Activated CD4-positive, alpha-beta T cell treated with anti-CD3 and anti-CD28 coated beads for 24 hours (primary cell): ENCODE data around the gene C3orf20.
A peak's percentile ranks its signal among the peaks of the same experiment; 100 is the strongest.

Source experiments
- DNase-seq, 2 donors: peaks; one replicate each; pipeline ENCODE4 v3.0.0-alpha.2; 2020; ENCODE audit warnings: low read depth in 2 of 2

Gene C3orf20

GRCh38 chr3:14674841-14675240 is at the start of gene C3orf20:
C3orf20 (plus strand) TSS chr3:14675141; CDS start chr3:14682714, 7,573 bp downstream.
- no peak for DNase-seq

- no peak for DNase-seq
Observed at GRCh38 chr3:14625443-14625842, 49.5 kb upstream of the C3orf20 start.

GRCh38 chr3:14627815-14628214 is 47.1 kb upstream of the C3orf20 start:
- no peak for DNase-seq

- no peak for DNase-seq
Observed at GRCh38 chr3:14628406-14628805, 46.5 kb upstream of the C3orf20 start.

DNA sequence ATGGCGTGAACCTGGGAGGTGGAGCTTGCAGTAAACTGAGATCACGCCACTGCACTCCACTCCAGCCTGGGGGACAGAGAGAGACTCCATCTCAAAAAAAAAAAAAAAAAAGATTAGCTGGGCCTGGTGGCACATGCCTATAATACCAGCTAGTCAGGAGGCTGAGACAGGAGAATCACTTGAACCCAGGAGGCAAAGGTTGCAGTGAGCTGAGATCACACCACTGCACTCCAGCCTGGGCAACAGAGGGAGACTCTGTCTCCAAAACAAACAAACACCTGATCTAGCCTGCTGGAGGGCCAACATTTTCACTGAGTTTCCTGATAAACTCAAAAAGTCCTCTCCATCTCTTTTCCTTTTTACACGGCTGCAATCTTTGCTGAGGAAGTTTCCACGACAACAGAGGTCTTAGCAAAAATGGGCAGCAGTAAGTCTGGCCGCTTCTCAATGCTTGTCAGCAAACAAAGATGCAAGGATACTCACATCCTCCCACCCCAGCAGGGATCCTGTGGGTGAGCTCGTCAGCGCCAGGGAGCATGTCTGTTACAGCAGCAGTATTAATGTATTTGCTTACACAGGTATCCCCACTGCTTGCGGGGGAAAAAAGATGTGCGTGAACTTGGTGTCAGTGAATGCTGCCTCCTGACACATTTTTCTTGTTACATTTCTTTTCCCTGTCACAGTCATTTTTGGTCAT is 44.4 kb upstream of the C3orf20 start:
- no peak for DNase-seq

- DNase-seq, result no peak
Observed at GRCh38 chr3:14631101-14631497, 43.8 kb upstream of the C3orf20 start.

- DNase-seq, result no peak
Observed at GRCh38 chr3:14631687-14632441, 43.1 kb upstream of the C3orf20 start.

GRCh38 chr3:14632442-14632930 is 42.5 kb upstream of the C3orf20 start:
- DNase-seq, result no peak

DNA sequence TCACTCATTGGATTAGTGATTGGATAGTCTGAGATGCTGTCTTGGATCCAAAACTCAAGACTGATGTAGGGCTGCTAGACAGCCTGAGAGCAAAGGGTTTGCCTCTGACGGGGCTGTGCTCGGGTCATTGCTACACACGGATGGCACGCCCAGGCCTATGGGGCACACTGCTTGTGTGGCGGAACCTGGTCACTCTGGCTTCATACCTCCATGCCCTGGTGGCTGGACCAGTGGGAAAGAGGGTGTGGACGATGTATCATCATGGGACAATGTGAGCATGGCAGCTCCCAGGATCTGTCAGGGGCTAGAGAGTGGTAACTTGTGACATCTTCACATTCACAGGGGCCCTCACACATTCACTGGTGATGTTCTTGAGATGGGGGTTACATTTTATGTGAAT is 41.5 kb upstream of the C3orf20 start:
- DNase-seq, result no peak

DNA sequence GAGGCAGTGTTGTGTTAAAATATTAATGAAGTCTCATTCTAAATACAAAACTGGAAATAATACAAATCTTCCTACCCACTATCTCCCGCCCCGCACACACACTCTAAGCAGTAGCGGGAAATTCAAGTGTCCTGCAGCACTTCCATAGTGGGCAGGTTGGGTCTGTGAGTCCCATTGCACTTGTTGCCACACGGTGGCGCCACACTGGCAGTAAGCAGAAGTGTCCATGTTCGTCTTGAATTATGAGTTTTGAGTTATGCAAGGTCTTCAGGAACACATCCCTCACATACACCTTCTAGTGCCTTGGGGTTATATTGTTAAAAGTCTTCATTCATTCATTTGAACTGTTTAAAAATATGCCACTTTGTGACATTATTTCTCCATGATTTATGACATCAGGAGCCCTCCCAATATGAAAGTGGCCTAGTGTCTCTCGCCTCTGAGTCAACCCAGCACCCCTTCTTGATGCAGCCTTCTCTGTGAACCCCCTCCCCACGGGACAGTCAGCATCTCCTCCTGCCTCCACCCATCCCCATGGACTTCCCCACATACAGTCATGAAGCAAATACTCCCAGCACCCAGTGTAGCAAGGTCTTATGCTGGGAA is 41.0 kb upstream of the C3orf20 start:
- DNase-seq, result peak; percentile 31 to 40

- no peak for DNase-seq
Observed at GRCh38 chr3:14634763-14635400, 40.1 kb upstream of the C3orf20 start.

DNA sequence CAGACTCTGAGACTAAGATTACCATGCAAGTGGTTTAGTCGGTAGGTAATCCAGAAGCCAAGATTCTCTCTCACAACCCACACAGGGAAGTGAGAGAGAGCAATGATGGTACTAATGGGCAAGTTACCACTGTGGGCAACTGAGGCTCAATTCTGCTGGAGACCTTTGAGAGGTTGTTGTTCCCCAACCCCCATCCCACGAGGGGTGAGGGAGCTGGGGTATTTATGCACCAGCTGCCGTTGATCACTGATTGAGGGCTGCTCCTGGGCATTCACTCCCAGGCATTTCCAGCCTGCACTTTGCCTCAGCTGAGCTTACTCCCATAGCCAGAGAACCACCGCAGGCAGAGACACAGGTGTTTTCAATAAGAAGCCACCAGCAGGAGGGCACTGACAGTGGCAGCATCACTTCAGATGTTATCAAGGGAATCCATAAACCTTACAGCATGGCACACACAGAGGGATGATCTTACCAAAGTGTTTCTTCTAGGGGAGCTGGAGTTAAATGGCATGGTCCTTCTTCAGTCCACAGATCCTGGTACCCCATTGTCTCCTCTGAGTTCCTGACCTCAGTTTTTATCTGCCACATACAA is 38.3 kb upstream of the C3orf20 start:
- no peak for DNase-seq

- no peak for DNase-seq
Observed at GRCh38 chr3:14640157-14640562, 34.8 kb upstream of the C3orf20 start.

- no peak for DNase-seq
Observed at GRCh38 chr3:14640734-14641133, 34.2 kb upstream of the C3orf20 start.

DNA sequence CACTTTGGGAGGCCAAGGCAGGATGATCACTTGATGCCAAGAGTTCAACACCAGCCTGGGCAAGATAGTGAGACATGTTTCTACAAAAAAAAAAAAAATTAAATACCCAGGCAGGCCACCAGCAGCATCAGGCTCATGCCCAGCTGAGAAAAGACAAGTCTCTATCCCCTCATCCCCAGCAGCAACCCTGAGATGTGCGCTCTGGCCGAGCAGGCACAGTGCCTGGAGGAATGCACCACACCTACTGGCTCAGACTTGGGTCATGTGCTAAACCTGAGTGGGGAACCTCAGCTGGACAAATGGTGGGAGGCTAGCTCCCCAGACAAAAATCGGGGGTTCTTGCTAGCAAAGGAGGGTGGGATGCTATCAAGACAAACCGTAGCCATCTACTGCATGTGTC is 33.6 kb upstream of the C3orf20 start:
- no peak for DNase-seq

DNA sequence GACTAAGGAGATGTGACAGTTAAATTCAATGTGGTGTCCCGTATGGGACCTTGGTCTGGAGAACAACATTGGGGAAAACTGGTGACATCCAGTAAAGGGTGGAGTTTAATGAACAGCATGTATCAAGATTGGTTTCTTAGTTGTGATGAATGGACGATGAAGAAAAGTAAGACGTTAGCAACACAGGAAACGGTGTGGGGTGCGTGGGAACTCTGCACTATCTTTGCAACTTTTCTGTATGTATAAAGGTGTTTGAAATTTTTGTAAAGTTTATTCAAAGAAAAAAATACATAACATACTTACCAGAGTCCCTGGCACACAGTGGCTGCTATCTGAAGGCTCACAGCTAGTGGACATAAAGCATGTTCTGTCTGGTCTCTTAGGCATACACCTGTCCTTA is 29.5 kb upstream of the C3orf20 start:
- no peak for DNase-seq

- DNase-seq, result no peak
Observed at GRCh38 chr3:14646131-14646573, 28.8 kb upstream of the C3orf20 start.

DNA sequence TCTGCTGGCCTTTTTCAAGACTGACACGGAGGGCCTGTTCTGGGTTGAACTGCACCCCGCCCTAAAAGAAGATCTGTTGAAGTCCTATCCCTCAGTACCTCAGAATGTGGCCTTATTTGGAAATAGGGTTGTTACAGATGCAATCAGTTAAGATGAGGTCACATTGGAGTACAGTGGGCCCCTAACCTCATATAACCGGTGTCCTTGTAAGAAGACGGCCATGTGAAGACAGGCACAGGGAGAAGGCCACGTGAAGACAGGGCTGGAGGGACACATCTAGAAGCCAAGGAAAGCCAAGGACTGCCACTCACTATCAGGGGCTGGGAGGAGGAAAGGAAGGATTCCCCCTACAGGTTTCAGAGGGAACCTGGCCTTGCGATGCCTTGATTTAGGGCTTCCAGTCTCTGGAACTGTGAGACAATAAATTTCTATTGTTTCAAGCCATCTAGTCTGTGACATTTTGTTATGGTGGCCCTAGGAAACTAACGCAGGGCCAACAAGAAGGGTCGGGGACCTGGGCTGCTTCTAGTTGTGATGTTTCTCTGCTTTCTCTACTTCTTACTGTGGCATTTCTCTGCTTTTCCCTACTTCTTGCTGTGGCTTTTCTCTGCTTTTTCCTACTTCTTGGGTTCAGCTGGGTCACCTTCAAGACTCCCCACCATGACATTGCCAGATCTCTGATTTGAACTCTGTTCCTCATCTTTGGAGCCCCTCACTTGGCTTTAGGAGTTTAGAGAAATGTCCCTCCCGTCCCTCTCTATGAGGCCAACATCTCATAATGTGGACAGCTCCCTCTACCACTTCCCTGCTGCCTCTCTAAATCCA is 28.1 kb upstream of the C3orf20 start:
- no peak for DNase-seq

DNA sequence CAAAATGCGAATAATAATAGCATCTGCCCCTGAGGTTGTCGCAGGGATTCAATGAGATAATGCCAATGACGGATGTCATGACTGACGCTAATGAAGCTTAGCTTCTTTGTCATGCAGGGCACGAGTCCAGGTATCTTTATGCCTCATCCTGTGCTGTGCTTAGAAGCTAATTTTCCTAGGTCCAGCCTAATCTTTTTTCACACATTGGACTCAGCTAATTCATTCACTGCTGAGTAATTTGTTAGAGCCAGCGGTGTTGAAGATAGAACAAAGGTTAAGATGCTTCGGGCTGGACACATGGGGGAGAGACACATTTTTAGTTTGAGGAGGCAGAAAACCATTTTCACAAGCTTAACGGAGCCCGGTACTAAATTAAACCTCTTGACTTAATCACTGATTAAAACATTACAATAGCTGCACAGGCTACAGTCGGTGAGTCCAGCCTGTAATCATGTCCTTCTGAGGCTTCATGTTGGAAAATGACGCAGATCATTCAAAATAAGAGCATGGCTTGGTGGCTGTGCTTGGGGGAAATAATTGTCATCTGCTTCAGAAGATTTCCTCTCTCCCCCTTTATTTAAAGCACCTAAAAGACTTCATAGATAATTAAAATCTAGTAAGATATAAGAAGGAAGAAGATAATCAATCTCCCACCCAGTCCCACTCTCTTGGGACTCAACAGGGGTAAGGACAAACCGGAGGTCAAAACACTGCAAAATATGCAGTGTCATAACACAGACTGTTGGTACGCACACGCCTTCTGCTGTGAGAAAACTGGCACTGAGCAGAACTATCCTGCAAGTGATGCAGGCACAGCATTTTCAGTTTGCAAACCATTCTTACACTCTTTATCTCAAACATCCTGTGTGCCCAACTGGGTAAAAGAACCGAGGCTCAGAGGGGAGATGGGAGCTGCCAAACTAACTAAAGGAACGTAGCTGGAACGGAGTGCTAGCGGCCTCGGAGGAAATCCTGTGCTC is 26.7 kb upstream of the C3orf20 start:
- no peak for DNase-seq

DNA sequence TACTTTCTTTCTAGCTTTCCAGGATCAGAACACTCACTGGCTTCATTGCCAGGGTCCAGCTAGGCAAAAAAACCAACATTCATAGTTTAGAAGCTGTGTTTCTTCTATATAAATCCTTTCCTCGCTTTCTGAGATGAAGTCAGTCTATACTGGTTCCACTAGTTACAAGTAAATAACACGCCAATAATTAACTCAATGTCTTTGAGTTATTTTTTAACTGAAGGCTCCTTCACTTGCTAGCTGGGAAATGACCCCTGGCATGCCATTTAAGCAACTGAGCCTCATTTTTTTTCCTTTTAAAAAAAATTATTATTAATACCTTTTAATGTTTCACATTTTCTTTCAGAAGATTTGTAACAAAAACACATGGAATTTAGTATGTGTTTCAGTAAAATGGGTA is 25.5 kb upstream of the C3orf20 start:
- no peak for DNase-seq
